Mucosa of stomach (tissue), 1 donor: ENCODE results near the gene PDCD1.

Experiments
- H3K27me3 ChIP-seq: one replicate; pipeline ENCODE4 v1.7.0; 2013; ENCODE audit warnings: mild to moderate bottlenecking, low read length; ENCODE audit not compliant: control insufficient read depth, insufficient read depth
- H3K36me3 ChIP-seq: one replicate; pipeline ENCODE4 v1.7.0; 2013; ENCODE audit warnings: low read length; ENCODE audit not compliant: control insufficient read depth, insufficient read depth
- H3K4me1 ChIP-seq: one replicate; pipeline ENCODE4 v1.7.0; 2013; ENCODE audit warnings: mild to moderate bottlenecking, low read length; ENCODE audit not compliant: control insufficient read depth, insufficient read depth
- H3K4me3 ChIP-seq: one replicate; pipeline ENCODE4 v1.7.0; 2013; ENCODE audit warnings: low read length
- H3K9ac ChIP-seq: one replicate; pipeline ENCODE4 v1.7.0; 2013; ENCODE audit warnings: mild to moderate bottlenecking, low read length, moderate library complexity
- H3K9me3 ChIP-seq: one replicate; pipeline ENCODE4 v1.7.0; 2013; ENCODE audit warnings: mild to moderate bottlenecking, low read length, moderate library complexity; ENCODE audit not compliant: control insufficient read depth
- donor health status: Pancreatic carcinoma.

PDCD1 gene

DNA sequence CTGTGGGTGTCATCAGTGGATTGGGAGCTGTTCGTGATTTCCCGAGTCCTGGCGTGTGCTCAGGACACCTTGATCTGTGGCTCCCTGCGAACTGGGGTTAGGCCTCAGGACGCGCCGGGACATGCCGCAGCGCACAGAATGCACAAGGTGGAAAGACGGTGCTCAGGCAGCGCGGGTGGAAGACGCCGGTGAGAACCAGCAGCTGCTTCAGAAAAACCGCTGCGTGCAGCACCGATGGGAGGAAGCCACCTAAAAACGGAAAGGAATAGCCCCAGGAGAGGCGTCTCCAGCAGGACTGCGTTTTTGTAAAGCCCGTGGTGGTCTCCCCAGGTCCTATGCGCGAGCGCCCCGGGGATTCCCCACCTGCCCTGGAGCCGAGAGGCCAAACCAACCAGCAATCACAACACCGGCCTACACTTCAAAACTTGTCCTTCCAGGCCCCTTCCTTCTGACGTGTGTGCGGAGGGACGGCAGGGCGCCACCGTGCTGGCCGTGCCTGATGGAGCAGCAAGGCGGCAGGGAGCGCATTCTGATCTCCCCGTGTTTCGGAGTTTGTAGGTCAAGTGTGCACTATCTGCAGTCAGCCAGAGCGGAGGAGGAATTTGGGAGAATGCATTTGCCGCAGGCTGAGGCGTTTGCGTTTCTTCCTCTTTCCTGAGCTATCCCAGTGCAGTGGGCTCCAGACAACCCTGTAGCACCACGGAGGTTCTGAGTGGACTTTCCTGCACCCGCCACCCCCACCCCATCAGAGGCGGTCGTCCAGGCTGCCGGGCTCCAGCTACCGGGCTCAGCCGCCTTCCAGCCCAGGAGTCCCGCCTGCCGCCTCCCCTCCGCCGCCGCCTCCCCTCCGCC lies 43.0 kb upstream of the PDCD1 start:
- H3K9me3 ChIP-seq = no peaks in the 10 kb centered on the region
- H3K4me3 ChIP-seq = no peak overlapping the region
- H3K4me1 ChIP-seq = peaks cover 10% of the 10 kb centered on the region
- no peaks in the 10 kb centered on the region for H3K36me3 ChIP-seq
- H3K9ac ChIP-seq = no peak overlapping the region
- peaks cover 5% of the 10 kb centered on the region for H3K27me3 ChIP-seq

DNA sequence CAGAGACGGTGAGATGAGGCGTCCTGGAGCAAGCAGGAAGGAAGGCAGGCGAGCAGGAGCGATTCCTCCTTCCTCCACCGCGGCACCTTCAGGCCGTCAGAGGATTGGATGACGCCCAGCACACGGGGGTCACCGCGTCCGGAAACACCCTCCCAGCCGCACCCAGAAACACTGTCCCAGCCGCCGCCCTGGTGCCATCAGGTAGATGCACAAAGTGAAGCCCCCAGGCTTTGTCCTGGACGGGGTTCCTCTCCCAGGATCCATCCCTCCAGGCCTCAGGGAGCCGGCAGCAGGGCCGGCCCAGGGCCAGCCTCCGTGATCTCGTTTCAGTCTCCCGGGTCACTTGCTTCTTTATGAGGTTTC lies 42.3 kb upstream of the PDCD1 start:
- peaks cover 12% of the 10 kb centered on the region for H3K4me1 ChIP-seq
- no peaks in the 10 kb centered on the region for H3K9me3 ChIP-seq
- no peak overlapping the region for H3K9ac ChIP-seq
- peaks cover 5% of the 10 kb centered on the region for H3K27me3 ChIP-seq
- no peaks in the 10 kb centered on the region for H3K36me3 ChIP-seq
- H3K4me3 ChIP-seq = no peak overlapping the region

DNA sequence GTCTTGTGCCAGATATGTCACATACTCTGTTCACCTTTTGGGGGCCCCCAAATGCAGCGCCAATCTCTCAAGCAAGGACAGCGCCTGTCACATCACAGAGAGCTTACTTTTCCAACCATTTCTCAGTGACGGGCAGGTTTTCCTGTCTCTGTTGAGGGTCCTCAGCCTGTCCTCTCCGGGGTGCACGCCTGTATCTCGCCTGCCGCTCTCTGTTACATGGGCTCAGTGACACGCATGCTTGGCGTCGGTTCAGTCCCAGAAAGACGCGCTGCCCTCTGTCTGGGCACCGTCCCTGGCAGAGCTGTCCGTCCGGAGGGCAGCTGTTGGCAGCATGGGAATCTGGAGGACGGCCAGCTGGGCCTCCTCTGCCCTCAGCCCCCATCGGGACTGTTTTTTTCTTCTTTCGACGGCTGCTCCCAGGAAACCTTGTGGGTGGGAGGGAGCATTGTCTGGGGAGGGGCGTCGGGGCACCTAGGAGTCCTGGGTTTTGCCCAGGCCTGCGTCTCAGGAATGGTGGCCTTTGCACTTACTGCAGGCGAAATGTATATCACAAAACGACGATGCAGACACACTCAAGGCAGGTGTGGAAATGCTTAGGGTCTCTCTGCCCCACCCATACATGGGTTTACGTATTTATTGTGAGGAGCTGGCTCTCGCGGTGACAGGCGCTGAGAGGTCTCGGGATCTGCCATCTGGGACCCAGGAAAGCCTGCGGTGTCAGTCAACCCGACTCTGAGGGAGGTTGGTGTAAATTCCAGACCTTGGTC lies 41.7 kb upstream of the PDCD1 start:
- Histone ChIP-seq H3K4me1 (peaks cover 16% of the 10 kb centered on the region), H3K36me3 (no peaks in the 10 kb centered on the region), H3K9ac (no peak overlapping the region), H3K27me3 (peaks cover 5% of the 10 kb centered on the region), H3K4me3 (no peak overlapping the region), H3K9me3 (no peaks in the 10 kb centered on the region)

DNA sequence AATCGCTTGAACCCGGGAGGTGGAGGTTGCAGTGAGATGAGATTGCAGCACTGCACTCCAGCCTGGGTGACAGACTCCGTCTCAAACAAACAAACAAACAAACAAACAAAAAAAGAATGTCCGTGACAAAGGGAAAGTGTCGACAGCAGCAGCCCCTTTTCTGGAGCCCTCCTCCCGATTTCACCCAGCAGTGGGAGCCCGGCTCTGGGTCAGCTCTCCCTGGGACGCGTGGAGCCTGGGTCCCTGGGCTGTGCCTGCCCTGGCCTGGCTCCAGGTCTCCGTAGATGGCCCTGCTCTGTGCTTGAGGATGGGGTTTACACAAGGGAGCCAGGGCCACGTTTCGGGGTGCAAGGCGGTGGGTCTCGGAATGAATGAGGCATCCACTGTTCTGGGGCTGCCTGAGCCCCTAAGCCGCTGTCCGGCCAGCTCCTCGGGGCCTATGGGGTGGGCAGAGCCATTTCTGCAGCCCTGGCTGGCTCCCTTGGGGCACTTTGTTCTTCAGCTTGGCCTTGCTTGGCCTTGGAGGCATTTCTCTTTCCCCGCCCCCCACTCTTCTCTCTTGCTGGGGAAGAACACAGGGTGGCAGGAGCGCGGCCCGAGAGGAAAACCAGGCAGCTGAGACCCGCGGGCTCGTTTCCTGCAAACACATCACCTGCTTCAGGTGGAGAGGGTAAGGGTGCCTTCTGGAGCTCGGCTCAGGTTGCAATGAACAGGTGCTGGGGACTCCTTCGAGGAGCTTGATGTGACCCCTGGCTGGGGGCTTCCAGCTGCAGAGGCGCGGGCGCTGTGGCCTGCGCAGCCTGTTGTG lies 40.0 kb upstream of the PDCD1 start:
- H3K36me3 ChIP-seq = no peaks in the 10 kb centered on the region
- H3K9me3 ChIP-seq = no peaks in the 10 kb centered on the region
- no peak overlapping the region for H3K4me3 ChIP-seq
- H3K27me3 ChIP-seq = peaks cover 5% of the 10 kb centered on the region
- no peak overlapping the region for H3K9ac ChIP-seq
- H3K4me1 ChIP-seq = peaks cover 16% of the 10 kb centered on the region

DNA sequence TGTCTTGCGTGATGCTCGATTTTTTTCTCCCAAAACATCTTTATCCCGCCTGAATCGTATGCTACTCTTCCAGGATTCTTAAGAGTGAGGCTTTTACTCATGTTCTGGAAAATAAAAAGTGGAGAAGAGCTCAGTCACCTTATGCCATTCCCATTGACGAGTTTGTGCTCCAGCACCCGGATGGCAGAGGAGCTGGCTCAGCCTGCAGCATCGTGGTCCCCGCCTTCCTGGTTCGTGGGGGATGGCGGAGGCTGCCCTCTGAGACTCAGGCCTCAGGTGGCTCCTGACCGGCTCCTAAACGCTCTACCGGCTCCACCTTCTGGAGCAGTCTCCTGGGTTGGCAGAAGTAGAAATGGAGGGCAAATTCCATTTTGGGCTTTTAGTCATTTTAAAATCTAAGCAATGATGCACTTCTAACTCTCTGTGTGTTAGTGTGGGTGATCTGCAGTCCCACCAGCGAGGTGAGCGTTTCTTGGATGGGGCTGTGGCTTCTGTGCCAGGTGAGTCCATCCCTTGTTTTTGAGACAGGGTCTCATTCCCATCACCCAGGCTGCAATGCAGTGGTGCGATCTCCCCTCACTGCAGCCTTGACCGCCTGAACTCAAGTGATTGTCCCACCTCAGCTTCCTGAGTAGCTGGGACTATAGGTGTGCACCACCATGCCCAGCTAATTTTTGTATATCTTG lies 38.7 kb upstream of the PDCD1 start:
- Histone ChIP-seq H3K9me3 (no peaks in the 10 kb centered on the region), H3K36me3 (no peaks in the 10 kb centered on the region), H3K4me3 (no peak overlapping the region), H3K4me1 (peaks cover 16% of the 10 kb centered on the region), H3K27me3 (peaks cover 5% of the 10 kb centered on the region), H3K9ac (no peak overlapping the region)

DNA sequence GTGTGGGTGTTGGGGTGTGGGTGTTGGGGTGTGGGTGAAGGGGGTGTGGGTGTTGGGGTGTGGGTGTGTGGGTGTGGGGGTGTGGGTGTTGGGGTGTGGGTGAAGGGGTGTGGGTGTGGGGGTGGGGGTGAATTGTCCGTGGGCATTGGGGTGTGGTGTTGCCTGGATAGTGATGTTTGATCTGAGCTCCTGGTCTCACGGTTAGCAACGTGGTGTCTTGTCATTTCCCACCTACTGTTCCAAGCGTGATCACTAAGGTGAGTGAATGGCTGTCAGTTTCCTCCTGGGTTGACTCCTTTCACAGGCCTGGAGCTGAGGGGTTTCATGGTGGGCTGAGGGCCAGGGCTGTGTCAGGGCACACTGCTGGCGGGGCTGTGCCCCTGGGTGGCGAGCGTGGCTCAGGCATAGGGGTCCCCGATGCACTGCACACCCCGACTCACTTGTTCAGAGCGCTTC lies 38.1 kb upstream of the PDCD1 start:
- no peak overlapping the region for H3K9ac ChIP-seq
- peaks cover 15% of the 10 kb centered on the region for H3K4me1 ChIP-seq
- H3K36me3 ChIP-seq = no peaks in the 10 kb centered on the region
- H3K9me3 ChIP-seq = no peaks in the 10 kb centered on the region
- no peak overlapping the region for H3K4me3 ChIP-seq
- H3K27me3 ChIP-seq = peaks cover 4% of the 10 kb centered on the region

DNA sequence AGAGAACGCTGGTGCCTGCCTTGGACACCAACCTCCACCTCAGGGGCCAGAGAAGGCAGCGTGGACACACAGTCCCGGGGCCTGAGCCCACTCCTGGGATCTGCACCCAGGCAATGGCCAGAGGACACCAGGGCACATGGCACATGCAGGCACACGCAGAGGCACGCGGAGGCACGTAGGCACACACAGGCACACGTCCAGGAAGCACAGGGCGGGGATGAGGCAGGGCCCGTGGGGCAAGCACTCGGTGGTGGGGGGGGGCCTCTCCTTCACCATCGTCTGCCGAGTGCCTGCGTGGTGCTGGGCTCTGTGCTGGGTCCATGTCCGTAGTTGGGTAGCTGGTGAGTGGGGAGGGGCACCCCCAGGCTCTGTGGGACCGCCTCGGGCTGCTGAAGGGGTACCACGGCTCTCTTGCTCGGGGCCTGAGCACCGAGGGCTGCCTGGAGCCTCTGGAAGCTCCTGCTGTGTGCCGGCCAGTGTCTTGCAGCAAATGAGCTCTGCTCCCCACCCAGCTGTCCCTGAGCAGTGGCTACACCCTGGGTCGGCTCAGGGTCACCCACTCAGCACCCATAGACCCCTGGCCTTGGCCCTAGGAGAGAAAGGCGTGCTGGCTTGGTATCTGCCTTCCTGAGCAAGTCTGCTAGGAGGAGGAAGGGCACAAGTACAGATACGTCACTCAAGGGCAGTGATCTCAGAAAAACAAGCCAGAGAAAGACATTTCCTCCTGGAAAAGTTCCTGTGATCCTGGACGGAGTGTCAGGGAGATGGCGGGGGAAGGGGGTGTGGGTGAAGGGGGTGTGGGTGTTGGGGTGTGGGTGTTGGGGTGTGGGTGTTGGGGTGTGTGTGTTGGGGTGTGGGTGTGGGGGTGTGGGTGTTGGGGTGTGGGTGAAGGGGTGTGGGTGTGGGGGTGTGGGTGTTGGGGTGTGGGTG lies 37.3 kb upstream of the PDCD1 start:
- H3K36me3 ChIP-seq = no peaks in the 10 kb centered on the region
- H3K9me3 ChIP-seq = no peaks in the 10 kb centered on the region
- H3K9ac ChIP-seq = no peak overlapping the region
- no peak overlapping the region for H3K4me3 ChIP-seq
- no peaks in the 10 kb centered on the region for H3K27me3 ChIP-seq
- peaks cover 10% of the 10 kb centered on the region for H3K4me1 ChIP-seq

DNA sequence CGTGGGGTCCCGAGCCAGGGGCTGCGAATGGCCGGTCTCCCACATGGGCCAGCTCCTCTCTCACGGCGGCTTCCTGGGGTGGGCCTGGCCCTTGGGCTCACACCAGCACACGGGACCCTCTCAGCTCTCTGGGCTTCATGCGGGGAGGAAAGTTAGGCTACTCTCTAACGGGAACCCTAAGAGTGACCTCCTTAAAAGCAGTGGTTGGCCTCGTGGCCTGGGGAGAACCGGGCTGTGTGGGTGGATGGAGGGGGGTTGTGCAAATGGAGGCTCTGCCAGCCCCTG lies 36.7 kb upstream of the PDCD1 start:
- Histone ChIP-seq H3K4me1 (peaks cover 10% of the 10 kb centered on the region), H3K9ac (no peak overlapping the region), H3K4me3 (no peak overlapping the region), H3K27me3 (no peaks in the 10 kb centered on the region), H3K9me3 (no peaks in the 10 kb centered on the region), H3K36me3 (no peaks in the 10 kb centered on the region)

DNA sequence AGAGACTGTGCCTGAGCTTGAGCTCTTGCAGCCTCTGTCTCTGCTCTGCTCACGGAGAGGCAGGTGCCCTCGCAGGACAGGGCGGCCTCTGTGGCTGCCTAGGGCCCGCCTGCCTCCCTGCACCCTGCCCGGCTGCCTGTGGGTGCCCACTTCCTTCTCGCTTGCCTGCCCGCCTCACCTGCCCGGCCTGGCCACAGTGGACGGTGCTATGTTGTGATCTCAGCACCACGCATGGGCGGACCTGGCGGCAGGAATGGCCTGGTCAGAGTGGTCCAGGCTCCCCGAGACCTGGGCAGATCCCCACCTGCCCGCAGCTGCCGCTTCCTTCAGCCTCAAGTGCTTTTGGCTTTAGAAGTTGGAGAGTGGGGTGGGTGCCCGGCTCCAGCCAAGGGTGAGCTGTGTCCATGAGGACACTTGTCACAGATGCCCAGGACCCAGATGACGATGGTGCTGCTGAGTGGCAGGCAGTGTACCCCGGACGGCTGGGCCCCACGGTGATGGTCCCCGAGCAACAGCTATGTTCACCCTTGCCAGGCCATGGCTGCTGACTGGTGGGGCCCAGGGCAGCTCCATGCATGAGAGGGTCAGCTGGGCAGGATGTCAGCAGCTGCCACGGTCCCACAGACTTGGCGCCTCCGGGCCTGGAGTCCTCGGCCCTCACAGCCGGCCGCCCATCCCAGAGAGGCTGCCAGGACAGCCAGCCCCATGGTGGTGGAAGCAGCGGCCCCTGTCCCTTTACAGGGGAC lies 36.2 kb upstream of the PDCD1 start:
- Histone ChIP-seq H3K4me1 (peaks cover 6% of the 10 kb centered on the region), H3K27me3 (no peaks in the 10 kb centered on the region), H3K9me3 (no peaks in the 10 kb centered on the region), H3K4me3 (no peak overlapping the region), H3K9ac (no peak overlapping the region), H3K36me3 (no peaks in the 10 kb centered on the region)

DNA sequence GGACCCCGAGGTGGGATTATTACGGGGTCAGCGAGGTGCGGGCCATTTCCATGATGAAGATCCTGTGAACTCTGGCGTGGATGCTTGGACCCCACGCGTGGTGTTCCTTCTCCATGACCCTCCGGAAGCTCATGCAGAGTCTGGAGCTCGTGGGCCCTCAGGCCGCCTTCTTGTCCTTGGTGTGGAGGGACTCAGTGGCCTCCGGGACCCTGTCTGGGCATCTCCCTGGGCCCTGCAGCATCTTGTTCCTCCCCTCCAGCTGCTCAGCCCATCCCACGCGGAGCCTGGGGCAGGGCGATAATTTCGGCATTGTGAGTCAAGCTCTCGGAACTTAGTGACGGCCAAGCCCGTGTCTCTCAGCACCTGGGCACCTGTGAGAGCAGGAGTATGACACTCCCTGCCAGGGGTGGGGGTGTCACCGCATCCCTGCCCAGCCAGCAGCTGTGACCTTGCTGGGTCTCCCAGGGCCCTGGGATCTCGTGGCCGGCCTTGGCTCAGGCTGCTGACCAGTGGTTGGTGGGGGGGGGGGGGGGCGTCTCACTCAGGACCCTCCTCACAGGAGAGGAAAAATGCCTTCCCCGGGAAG lies 35.5 kb upstream of the PDCD1 start:
- Histone ChIP-seq H3K27me3 (no peaks in the 10 kb centered on the region), H3K9me3 (no peaks in the 10 kb centered on the region), H3K4me3 (no peak overlapping the region), H3K9ac (no peak overlapping the region), H3K36me3 (no peaks in the 10 kb centered on the region), H3K4me1 (peaks cover 6% of the 10 kb centered on the region)
